GM21390 (cell line): Measurements from ENCODE around the gene MYO1C.
"Not testable (repeated sequence)": the region's sequence is repeated elsewhere in the genome, so short reads cannot be mapped to it uniquely, and the experiment has no call there.

Experiments
- ATAC-seq: cut with Tn5 transposase; IDR thresholded peaks from one replicate; pipeline ENCODE4 v1.9.1; 2021; ENCODE audit not compliant: unreplicated experiment

The MYO1C gene

GRCh38 chr17:1434150-1434549 is 58.3 kb downstream of the MYO1C start:
- no peak for ATAC-seq

- no peak for ATAC-seq
Measured at GRCh38 chr17:1431631-1432104, 60.8 kb downstream of the MYO1C start.

- no peak for ATAC-seq
Measured at GRCh38 chr17:1423456-1424135, 68.9 kb downstream of the MYO1C start.

- no peak for ATAC-seq
Measured at GRCh38 chr17:1422885-1423284, 69.6 kb downstream of the MYO1C start.

GRCh38 chr17:1421470-1421869 is 71.0 kb downstream of the MYO1C start:
- ATAC-seq: no peak

- ATAC-seq: no peak
Measured at GRCh38 chr17:1420981-1421380, 71.5 kb downstream of the MYO1C start.

GRCh38 chr17:1420163-1420562 is 72.3 kb downstream of the MYO1C start:
- no peak for ATAC-seq

- ATAC-seq: not testable (repeated sequence)
Measured at GRCh38 chr17:1418476-1418875, 74.0 kb downstream of the MYO1C start.

GRCh38 chr17:1416414-1416813 is 76.1 kb downstream of the MYO1C start:
- ATAC-seq: no peak

GRCh38 chr17:1414634-1415033 is 77.9 kb downstream of the MYO1C start:
- no peak for ATAC-seq
